Activated naive CD4-positive, alpha-beta T cell treated with anti-CD3 and anti-CD28 coated beads for 36 hours (primary cell): Measurements from ENCODE around the gene CISTR. TPM values are rescaled to one million over a fixed set of nuclear protein-coding genes. Genes with fewer than 3 reads are reported as not detected.

Experiments
- CTCF ChIA-PET: fragments of 350-600 bp; sonication (Branson Sonifier 250); formaldehyde crosslinking; loops from one replicate; lab custom pipeline; 2021; ENCODE audit warnings: antibody characterized with exemption; lab: Charles Lee
- DNase-seq: peaks from one replicate; pipeline ENCODE4 v3.0.0-alpha.2; 2020
- H3K27ac Mint-ChIP-seq: one replicate; pipeline ENCODE4 v1.8.0; 2021; ENCODE audit warnings: mild to moderate bottlenecking, mixed read lengths
- H3K27me3 Mint-ChIP-seq: one replicate; pipeline ENCODE4 v1.8.0; 2021; ENCODE audit warnings: low read depth, mixed read lengths
- H3K36me3 Mint-ChIP-seq: one replicate; pipeline ENCODE4 v1.8.0; 2021; ENCODE audit warnings: low read depth, mixed read lengths
- H3K4me1 Mint-ChIP-seq: one replicate; pipeline ENCODE4 v1.8.0; 2021; ENCODE audit warnings: low read depth, mixed read lengths
- H3K4me3 Mint-ChIP-seq: one replicate; pipeline ENCODE4 v1.8.0; 2021; ENCODE audit warnings: mild to moderate bottlenecking, moderate library complexity, mixed read lengths
- H3K9me3 Mint-ChIP-seq: one replicate; pipeline ENCODE4 v1.8.0; 2021; ENCODE audit warnings: mixed read lengths
- intact Hi-C: fragments of 100-400 bp; cut with micrococcal nuclease; formaldehyde crosslinking; loops from one replicate; pipeline ENCODE4 v1.15.1; 2023
- total RNA-seq, 2 experiments: library from RNA; stranded (reverse); gene quantifications; one replicate each; pipeline ENCODE4 v1.2.3, GENCODE V29; 2021

CISTR gene
- total RNA-seq, 2 experiments from 2014 or later = not detected

GRCh38 chr12:53759261-53759660, 7.5 kb upstream of the CISTR start:
- Mint-ChIP-seq H3K36me3 (no peaks in the 10 kb centered on the region), H3K9me3 (no peaks in the 10 kb centered on the region), H3K4me1 (peaks cover 7% of the 10 kb centered on the region), H3K27ac (no peak overlapping the region), H3K27me3 (peaks cover 39% of the 10 kb centered on the region), H3K4me3 (no peak overlapping the region)
- CTCF ChIA-PET = interaction anchor here (3.1 to 4.5 kb wide), 2 partner anchors 14 to 56 kb away, joined by 16 to 98 read pairs; no protein-coding TSS in a partner anchor
- DNase-seq = no peak
- intact Hi-C loops = no loop called here

- DNase-seq = no peak
- peaks cover 38% of the 10 kb centered on the region for H3K27me3 Mint-ChIP-seq
- H3K4me1 Mint-ChIP-seq = peaks cover 7% of the 10 kb centered on the region
- H3K27ac Mint-ChIP-seq = no peak overlapping the region
- H3K9me3 Mint-ChIP-seq = no peaks in the 10 kb centered on the region
- intact Hi-C loops = no loop called here
- CTCF ChIA-PET = interaction anchor here (2.2 to 4.5 kb wide), 3 partner anchors 14 to 63 kb away, joined by 9 to 98 read pairs (median 16); no protein-coding TSS in a partner anchor
- H3K4me3 Mint-ChIP-seq = no peak overlapping the region
- no peaks in the 10 kb centered on the region for H3K36me3 Mint-ChIP-seq
These were observed 6.9 kb upstream of the CISTR start for GRCh38 chr12:53758730-53759103.

GRCh38 chr12:53758081-53758729, 6.4 kb upstream of the CISTR start:
- intact Hi-C loops = no loop called here
- no peak overlapping the region for H3K27ac Mint-ChIP-seq
- H3K27me3 Mint-ChIP-seq = peaks cover 33% of the 10 kb centered on the region
- no peaks in the 10 kb centered on the region for H3K36me3 Mint-ChIP-seq
- no peaks in the 10 kb centered on the region for H3K9me3 Mint-ChIP-seq
- no peak overlapping the region for H3K4me3 Mint-ChIP-seq
- CTCF ChIA-PET = interaction anchor here (1.0 to 4.5 kb wide), 9 partner anchors 13 to 199 kb away, joined by 3 to 98 read pairs (median 8); no protein-coding TSS in a partner anchor
- peaks cover 7% of the 10 kb centered on the region for H3K4me1 Mint-ChIP-seq
- no peak for DNase-seq

- DNase-seq = peak; percentile 92
- Mint-ChIP-seq H3K4me3 (peak overlapping the region; percentile 44), H3K4me1 (peaks cover 7% of the 10 kb centered on the region), H3K36me3 (no peaks in the 10 kb centered on the region), H3K27me3 (peaks cover 28% of the 10 kb centered on the region), H3K9me3 (no peaks in the 10 kb centered on the region), H3K27ac (no peak overlapping the region)
- CTCF ChIA-PET = interaction anchor here (0.5 to 4.5 kb wide), 24 partner anchors 8 to 1290 kb away, joined by 3 to 98 read pairs (median 4); partner anchors contain the start of gene ATP5MC2
- intact Hi-C loops = loop anchor here (1.0 kb wide), 1 partner anchor 11 kb away; no protein-coding TSS in a partner anchor
These were observed 5.5 kb upstream of the CISTR start for GRCh38 chr12:53757101-53757770.

GRCh38 chr12:53756300-53757100, 4.7 kb upstream of the CISTR start:
- intact Hi-C loops = loop anchor here (1.0 kb wide), 1 partner anchor 10 kb away; no protein-coding TSS in a partner anchor
- Mint-ChIP-seq H3K27ac (no peak overlapping the region), H3K27me3 (peaks cover 27% of the 10 kb centered on the region), H3K4me3 (no peak overlapping the region), H3K36me3 (no peaks in the 10 kb centered on the region), H3K9me3 (no peaks in the 10 kb centered on the region), H3K4me1 (peaks cover 10% of the 10 kb centered on the region)
- DNase-seq = no peak
- CTCF ChIA-PET = interaction anchor here (0.6 to 4.5 kb wide), 16 partner anchors 9 to 458 kb away, joined by 3 to 98 read pairs (median 5); partner anchors contain the start of gene ATP5MC2

GRCh38 chr12:53755893-53756292, 4.1 kb upstream of the CISTR start:
- Mint-ChIP-seq H3K36me3 (no peaks in the 10 kb centered on the region), H3K4me3 (no peak overlapping the region), H3K27me3 (peaks cover 23% of the 10 kb centered on the region), H3K27ac (no peak overlapping the region), H3K4me1 (peaks cover 11% of the 10 kb centered on the region), H3K9me3 (no peaks in the 10 kb centered on the region)
- no peak for DNase-seq
- intact Hi-C loops = no loop called here
- CTCF ChIA-PET = interaction anchor here (1.7 to 4.5 kb wide), 2 partner anchors 9 to 11 kb away, joined by 6 to 98 read pairs; no protein-coding TSS in a partner anchor

- Mint-ChIP-seq H3K4me1 (peaks cover 15% of the 10 kb centered on the region), H3K9me3 (no peaks in the 10 kb centered on the region), H3K27me3 (peaks cover 19% of the 10 kb centered on the region), H3K27ac (no peak overlapping the region), H3K4me3 (no peak overlapping the region), H3K36me3 (no peaks in the 10 kb centered on the region)
- no peak for DNase-seq
- intact Hi-C loops = no loop called here
- CTCF ChIA-PET = interaction anchor here (4.5 kb wide), 1 partner anchor 10 kb away, joined by 98 read pairs; no protein-coding TSS in a partner anchor
These were observed 3.7 kb upstream of the CISTR start for GRCh38 chr12:53755451-53755891.

- Mint-ChIP-seq H3K4me1 (peaks cover 15% of the 10 kb centered on the region), H3K4me3 (no peak overlapping the region), H3K27me3 (peaks cover 18% of the 10 kb centered on the region), H3K27ac (no peak overlapping the region), H3K9me3 (no peaks in the 10 kb centered on the region), H3K36me3 (no peaks in the 10 kb centered on the region)
- no peak for DNase-seq
- CTCF ChIA-PET = interaction anchor here (2.1 to 4.5 kb wide), 3 partner anchors 10 to 52 kb away, joined by 7 to 98 read pairs (median 16); no protein-coding TSS in a partner anchor
- intact Hi-C loops = no loop called here
These were observed 3.0 kb upstream of the CISTR start for GRCh38 chr12:53754633-53755264.

- H3K9me3 Mint-ChIP-seq = no peaks in the 10 kb centered on the region
- H3K4me3 Mint-ChIP-seq = no peak overlapping the region
- H3K4me1 Mint-ChIP-seq = peaks cover 15% of the 10 kb centered on the region
- DNase-seq = no peak
- peaks cover 14% of the 10 kb centered on the region for H3K27me3 Mint-ChIP-seq
- CTCF ChIA-PET = interaction anchor here (2.1 to 2.6 kb wide), 2 partner anchors 11 to 52 kb away, joined by 7 to 16 read pairs; no protein-coding TSS in a partner anchor
- no peak overlapping the region for H3K27ac Mint-ChIP-seq
- intact Hi-C loops = no loop called here
- no peaks in the 10 kb centered on the region for H3K36me3 Mint-ChIP-seq
These were observed 2.4 kb upstream of the CISTR start for GRCh38 chr12:53754188-53754585.

GRCh38 chr12:53752621-53753020, 842 bp upstream of the CISTR start:
- intact Hi-C loops = no loop called here
- no peak overlapping the region for H3K4me3 Mint-ChIP-seq
- peaks cover 15% of the 10 kb centered on the region for H3K4me1 Mint-ChIP-seq
- no peaks in the 10 kb centered on the region for H3K9me3 Mint-ChIP-seq
- H3K36me3 Mint-ChIP-seq = no peaks in the 10 kb centered on the region
- DNase-seq = no peak
- no peak overlapping the region for H3K27ac Mint-ChIP-seq
- no peaks in the 10 kb centered on the region for H3K27me3 Mint-ChIP-seq
- CTCF ChIA-PET = interaction anchor here (1.3 to 2.6 kb wide), 4 partner anchors 9 to 77 kb away, joined by 4 to 16 read pairs (median 6); partner anchors contain the start of gene ATP5MC2

GRCh38 chr12:53752192-53752601, 418 bp upstream of the CISTR start:
- Mint-ChIP-seq H3K9me3 (no peaks in the 10 kb centered on the region), H3K4me3 (no peak overlapping the region), H3K36me3 (no peaks in the 10 kb centered on the region), H3K27me3 (no peaks in the 10 kb centered on the region), H3K4me1 (peaks cover 14% of the 10 kb centered on the region), H3K27ac (no peak overlapping the region)
- intact Hi-C loops = no loop called here
- CTCF ChIA-PET = interaction anchor here (1.5 to 2.6 kb wide), 2 partner anchors 9 to 77 kb away, joined by 4 to 16 read pairs; partner anchors contain the start of gene ATP5MC2
- DNase-seq = no peak
